ENCODE data around the gene THSD7A.

THSD7A gene

DNA sequence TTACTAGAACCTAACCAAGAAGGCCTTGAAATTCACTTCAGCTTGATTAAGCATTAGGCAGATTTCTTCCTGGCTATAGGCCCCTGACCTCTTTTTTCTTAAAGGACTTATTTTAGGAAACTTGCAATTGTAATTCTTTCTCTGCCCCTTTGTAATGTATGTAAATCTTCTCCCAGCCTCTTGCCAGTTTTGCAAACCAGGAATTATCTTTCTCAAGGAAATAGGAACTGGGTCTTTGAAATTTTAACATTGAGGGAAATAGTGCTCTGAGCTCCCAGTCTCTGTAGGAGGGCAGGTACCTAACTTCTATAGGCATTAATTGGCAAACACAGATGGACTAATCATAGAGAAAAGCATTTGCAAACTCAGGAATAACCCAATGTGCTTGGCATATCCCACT lies 342.7 kb downstream of the THSD7A start:
- no peak for DNase-seq

DNA sequence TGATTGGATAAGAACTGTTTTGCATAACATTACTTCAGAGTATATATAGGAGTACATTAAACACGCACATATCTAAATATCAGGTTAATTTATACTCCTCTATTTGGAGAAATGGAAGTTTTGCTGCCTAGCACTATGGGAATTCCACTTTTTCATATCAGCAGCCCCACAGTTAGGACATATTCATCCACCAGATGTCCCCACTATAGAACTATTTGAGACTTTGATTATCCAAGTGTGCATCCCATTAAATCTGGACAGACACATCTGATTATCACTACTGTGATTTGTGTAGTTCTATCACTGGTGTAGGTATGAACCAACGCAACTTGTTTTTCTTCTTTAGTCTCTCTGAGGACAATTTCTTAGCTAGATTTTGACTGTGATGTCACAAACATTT lies 345.7 kb downstream of the THSD7A start:
- DNase-seq = no peak

DNA sequence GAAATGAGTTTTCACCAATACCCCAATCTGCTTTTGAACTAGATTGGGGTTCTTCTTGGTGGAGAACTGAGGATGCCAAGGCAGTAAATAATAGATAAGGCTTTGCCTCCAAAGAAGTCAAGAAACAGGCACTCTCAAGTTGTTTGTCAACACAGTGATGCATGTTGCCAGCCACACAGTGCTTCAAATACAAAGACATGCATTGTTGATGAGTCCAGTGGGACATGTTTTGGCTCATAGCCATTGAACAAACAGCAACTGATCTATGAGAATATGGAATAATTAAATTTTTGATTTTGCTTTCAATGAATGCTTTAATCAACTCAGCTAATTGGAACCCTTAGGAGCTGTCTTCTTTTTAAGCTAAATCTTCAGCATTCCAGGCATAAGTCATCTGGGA lies 346.4 kb downstream of the THSD7A start:
- DNase-seq = no peak

DNA sequence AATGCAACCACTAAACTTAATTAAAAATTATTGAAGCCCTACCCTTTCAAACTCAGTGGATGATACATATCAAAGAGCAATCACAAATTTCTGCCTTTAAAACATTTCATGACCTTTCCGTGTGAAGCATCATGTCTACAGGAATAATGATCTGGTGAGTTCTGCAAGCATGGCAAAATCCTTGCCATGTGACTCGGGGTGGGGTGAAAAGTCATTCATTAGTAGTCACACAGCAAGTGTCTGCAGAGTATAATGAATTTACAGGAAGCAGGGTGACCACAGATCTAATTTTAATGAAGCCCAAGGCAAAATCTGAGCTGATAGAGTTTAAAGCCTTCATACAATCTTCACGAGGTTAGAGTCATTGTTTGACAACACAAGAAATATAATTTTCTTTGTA lies 351.9 kb downstream of the THSD7A start:
- DNase-seq = no peak

DNA sequence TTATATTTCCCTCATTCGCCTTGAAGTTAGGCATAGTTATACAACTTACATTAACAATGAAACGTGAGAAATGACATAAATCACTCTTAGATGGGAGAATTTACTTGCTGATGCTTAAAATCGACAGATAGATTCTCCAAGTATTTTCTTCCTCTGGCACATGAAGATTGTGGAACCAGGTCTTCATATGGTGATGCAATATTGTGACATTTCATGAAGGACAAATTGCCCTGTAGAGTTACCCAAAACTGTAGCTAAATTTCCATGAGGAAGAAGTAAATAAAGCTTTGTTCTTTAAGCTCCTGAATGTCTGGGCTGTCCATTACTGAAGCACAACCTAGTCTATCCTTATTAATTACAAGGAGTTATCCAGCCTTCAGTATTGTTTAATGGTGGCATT lies 353.1 kb downstream of the THSD7A start:
- DNase-seq = no peak

DNA sequence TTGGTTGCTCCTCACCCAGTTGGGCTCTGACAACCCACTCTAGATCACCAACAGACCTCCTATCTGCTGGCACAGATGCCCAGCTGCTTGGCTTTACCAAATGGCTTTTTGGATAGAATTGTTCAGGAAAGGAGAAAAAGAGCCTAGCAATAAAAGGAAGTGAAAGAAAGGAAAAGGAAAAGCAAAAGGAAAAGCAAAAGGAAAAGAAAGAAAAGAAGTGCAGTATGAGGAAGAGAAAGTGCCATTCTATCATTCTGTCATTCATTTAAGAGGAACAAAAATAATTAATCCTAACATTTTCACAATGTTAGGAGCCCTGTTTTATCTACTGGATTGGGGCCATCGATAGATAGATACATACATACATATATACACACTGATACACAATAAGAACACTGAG lies 353.6 kb downstream of the THSD7A start:
- DNase-seq = no peak

DNA sequence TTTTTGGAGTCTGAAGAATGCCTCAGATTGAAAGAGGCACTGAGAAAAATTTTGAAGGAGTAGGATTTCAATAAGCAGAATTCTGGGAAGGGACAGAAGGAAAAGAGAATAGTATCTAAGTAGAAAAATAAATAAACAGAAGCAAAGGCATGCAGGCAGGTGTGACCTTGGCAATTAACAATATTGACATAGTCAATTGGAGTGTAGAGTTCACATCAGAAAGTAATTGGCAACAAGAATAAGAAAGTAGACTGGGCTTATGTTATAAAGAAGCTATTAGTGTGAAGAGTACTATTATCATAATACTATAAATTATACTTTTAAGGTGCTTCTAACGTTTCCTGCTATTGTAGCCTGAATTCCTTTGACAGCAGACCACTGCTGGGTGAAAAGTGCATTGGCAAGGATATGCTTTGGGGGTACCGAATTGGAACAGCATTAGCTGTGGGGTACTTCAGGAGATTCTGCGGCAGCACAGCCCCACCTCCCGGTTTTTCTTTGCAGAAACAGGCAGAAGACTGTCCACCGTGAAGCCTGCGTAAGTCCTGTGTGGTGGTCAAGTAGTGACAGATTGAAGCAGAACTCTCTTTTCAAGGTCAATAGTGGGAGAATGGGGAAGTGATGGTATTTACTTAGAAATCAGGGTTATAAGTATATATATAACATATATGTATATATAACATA lies 357.0 kb downstream of the THSD7A start:
- no peak for DNase-seq

DNA sequence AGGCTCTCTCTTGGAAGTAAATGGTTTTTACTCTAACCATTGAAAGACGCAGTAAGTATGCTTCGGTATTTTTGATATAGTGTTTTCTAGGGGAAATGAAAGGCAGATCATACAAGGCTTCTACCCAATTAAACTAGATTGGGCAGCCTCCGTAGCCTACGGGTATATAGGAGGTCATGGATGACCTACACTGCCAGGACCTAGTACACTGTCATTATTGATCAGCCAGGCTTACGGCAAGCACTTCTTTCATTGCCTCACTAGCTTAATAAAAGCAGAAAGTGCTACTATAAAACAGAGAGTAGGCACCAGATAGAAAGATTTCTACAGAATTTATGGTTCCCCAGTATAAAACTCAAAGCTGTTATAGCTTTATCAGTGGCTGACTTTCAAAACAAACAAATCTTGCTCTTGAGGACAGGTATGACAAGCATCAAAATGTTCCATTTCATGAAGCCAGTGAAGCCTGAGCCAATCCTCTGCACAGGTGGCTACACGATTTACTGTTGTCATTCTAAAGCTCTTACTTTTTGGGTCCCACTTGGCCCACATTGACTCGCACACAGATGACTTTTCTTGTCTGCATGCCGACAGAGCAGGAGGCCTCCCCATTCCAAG lies 358.1 kb downstream of the THSD7A start:
- DNase-seq = no peak

DNA sequence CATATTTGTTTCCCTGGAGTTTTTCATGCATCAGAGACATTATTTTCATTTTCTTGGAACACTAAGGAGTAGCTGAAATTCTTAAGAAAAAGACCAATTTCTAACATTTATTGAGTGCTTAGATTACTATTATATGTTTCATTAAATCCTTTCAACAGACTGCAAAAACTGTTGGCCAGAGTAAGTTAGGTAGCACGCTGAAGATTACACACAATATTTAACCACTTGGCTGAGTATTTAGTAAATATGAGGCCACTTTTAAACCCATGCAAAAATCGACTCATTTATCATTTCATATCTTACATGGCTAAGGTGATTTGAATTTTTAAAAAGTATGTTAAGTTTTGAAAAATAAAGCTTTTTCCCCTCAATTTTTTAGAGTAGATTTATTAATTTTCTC lies 358.8 kb downstream of the THSD7A start:
- DNase-seq = no peak

DNA sequence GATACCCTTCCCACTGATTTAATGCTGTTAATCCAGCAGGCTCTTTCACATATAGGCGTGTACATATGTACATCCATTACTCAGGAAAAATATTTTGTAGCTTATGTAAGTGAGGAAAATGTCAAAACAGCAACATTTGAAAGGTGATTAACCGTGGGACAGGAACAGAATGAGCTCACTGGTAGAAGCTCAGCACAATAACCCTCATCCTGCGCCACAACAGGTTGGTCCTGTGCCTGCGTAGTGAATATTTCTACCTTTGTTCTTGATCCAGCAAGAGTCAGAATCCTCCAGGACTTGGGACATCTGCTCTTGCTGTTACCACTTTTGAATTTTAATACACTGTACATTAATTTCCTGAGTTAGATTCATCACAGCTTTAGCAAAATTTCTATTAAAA lies 359.4 kb downstream of the THSD7A start:
- DNase-seq = no peak

DNA sequence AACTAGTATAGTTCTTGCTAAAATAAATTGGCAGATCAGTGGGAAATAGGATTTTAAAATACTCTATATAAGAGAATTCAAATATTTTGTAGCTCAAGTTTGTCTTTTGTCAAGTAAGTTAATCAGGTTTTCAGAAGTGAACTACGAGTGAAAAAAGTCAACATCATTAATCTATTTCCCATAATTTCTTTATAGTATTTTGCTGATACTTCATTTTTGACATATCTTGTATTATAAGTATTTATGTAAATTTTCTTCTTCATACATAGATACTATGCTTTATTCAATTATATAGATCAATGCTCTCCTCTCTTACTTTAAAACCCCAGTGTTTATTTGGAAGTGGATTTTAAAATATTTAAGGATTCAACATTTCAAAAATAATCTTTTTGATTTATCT lies 360.7 kb downstream of the THSD7A start:
- no peak for DNase-seq

DNA sequence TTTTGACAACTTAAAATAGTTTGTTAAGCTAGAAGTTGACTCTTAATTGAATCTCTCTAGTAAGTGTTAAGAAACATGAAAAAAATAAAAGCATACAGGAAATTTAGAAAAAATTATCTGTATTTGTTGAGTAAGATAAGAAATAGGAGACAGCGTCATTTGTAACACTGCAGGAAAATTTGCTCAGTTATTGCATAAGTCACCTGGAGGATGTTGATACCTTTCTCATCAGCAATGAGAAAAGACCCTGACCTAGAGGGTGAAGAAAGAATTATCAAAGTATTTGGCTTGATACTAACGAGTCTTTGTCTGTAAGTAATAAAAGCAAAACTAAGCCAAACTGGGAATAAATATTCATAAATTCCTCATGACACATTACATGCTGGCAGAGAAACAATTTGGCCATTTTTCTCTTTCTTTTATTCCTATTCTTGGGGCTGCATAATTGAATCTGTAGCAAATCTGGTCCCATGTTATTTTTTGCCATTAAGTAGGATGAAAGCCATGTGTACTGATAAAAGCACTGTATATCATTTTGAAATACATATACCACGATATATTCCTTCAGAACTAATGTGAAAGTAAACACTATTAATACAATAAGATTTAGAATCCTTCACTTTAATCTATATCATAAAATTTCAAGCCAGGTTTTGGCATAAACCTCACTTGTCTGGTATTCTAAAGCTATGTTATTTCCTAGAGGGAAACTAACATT lies 362.8 kb downstream of the THSD7A start:
- DNase-seq = no peak

DNA sequence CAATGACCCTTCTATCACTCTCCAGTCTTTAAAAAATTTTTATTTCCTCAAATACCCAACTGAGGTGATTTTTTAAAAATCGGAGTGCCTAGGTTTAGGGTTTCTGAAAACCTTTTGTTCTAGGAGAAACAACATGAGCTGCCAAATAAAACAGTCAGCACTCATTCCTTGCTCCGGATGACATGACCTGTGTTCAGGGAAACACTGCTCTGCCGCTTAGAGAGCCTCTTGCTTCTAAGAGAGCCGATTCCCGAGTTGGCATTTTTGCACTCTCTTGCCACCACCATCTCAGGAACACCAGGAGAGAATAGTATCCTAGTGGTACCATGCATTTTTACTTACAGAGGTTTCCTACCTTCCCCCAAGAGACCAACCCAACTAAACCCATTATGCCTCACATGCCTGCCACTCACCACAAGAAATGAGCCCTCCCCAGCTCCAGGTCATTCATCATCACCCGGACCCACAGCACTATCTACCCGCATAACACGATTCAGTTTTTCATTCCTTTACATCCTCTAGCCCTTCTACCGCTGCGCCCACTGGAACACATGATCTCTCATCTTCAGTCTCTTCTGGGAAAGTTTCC lies 365.4 kb downstream of the THSD7A start:
- no peak for DNase-seq

DNA sequence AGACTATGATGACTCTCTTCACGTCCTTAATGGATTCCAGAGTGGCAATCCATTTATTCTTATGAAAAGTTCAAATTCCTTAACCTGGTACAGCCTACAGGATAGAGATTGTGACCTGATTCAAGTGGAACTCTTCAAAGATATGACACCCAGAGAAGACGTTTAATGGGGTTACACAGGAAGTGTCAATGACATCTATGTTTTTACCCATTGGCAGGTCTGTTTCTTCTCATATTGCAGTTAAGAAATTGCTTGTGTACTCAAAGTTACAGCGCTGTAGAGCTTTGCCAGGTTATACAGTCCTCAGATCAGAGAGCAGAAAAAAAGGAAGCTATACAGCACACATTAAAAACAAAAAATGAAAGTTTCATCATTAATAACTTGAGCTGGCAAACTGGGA lies 367.4 kb downstream of the THSD7A start:
- DNase-seq = no peak

DNA sequence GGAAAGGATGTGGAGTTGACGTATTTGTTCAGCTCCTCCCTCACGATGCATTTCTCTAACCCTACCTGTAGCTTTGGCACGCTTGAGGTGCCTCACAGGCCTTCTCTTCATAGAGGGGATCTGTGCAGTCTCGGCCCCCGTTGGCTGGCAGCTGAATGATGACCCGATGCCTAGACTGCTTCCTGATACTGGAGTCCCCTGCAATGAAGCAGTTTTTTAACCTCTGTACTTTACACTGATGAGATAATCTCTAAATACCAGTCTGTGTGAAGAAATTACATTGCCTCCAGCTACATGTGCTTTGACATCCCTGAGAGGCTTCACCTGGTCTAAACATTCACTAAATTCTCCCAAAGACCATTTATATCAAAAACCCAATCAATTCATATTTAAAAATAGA lies 370.1 kb downstream of the THSD7A start:
- DNase-seq = no peak

DNA sequence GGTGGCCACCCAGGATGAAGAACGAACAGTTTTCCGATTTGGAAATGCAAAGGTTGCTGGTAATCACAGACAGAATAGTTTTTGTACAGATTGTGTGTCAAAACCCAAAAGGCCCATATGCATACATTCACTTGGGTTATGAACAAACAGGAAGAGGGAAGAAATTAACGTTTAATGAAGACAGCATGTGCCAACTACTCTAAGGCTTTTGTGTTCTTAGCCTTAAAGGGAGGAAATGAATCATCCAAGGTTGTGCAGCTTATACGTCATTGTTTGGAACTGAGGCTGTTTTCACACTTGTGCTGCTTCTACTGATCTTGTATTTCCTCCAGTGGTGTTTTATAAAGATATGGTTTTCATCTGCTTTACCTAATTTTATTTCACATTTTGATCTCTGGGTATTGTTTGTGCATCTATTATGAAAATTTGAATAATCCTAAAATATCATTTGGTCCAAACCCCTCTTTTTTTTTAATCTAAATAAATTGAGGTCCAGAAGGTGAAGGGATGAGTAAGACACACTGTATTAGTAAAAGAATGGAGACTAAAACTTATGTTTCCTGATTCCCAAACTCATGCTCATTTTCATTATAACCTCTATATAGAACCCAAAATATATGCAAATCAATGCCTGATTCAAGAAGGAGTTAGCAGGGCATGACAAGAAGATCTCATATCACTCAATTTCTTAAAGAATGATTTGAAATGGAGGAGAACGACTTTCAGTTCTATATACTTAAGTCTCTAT lies 373.1 kb downstream of the THSD7A start:
- DNase-seq = no peak

DNA sequence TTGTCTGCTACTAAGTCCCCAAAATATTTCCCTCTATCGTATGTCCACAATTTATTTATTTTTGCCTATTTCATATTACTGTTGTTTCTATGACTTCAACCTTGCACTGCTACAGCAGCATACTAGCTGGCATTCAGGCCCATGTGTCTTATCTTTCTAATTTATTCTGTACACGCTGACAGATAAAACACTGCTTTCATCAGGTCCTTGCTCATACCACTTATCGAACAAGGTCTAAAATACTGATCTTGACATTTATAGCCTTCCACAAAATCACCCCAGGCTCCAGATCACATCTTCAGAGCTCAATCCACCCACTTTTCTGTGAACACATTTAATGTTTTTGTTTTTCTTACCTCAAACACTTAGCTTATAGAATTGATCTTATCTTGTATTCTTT lies 374.6 kb downstream of the THSD7A start:
- DNase-seq = no peak

DNA sequence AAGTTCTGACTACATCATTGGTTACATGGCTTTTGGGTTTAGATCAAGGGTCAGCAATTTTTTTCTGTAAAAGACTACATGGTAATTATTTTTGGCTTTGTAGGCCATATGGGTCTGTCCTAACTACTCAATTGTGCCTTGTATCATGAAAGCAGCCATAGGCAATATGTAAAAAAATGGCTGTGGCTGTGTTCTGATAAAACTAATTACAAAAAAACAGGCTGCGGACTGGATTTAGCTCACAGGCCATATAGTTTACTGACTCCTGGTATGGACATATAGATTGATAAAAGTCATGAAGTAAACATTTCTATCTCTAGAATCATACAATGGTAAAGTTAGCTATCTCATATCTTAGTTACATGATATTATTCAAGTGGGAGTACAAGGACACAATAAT lies 375.4 kb downstream of the THSD7A start:
- no peak for DNase-seq

DNA sequence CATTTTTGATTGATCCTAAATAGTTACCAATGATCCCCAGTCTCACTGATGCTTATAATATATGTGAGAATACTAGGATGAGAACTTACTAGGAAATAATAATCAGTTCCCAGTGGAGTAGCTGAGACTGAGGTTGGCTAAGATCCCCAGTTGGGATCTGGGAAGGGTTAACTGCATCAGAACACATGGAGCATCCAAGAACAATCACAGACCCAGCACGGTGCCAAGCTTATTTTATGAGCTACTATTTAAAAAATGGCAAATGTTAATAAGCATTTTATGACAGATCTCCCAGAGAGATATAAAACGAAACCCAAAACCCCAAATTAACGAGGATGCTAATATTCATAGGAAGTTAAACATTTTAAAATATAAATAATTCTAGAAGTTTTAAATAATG lies 379.5 kb downstream of the THSD7A start:
- DNase-seq = no peak

DNA sequence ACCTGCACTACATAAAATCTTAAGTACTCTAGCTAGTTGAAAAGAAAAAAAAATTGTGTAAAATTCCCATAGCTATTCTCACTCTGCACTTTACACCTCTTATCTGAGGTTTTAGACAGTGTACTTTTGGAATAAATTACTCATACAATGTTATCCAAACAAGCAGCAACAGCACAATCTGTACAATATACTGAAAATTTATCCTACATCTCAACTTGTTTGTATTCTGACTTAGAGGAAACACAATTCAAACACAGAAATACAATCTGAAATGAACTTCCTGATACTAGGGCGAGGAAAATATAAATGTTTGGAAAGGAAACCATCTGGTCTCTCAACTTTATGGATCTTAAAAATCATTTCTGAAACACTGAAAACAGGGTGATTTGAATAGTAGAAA lies 381.7 kb downstream of the THSD7A start:
- DNase-seq = no peak

DNA sequence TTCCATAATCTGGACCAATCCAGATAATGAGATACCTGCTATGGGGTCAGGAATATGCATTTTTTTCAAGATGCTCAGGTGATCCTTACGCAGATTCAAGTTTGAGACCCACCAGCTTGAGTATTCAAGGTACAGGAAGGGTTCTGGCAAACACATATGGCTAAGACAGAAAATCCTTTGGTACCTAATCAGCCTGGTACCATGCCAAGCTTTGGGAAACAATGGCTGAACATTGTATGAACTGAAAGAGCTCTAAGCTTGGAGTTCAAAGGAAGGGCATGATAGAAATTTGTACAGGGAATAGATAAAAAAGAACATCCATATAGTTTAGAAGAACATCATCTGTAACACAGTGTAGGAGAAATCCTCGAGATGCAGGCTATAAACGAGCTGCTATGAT lies 382.7 kb downstream of the THSD7A start:
- DNase-seq = no peak

DNA sequence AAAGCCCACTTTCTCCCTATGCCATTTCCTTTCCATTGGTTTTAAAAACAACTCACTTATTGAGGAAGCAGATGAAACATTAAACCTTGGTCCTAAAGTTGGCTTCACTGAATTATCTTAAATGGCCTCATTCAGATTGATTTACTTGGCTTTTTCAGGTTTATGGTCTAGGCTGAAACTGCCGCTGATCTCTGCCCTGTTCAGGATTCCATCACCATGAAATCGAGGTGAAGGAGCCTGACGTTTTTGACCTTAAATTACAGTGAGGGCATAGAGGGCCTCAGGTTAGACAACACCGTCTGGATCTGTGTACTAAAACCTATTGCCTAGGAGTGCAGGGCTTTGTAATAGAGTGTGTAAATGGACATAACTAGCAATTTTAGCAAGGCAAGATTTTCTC lies 383.7 kb downstream of the THSD7A start:
- no peak for DNase-seq

DNA sequence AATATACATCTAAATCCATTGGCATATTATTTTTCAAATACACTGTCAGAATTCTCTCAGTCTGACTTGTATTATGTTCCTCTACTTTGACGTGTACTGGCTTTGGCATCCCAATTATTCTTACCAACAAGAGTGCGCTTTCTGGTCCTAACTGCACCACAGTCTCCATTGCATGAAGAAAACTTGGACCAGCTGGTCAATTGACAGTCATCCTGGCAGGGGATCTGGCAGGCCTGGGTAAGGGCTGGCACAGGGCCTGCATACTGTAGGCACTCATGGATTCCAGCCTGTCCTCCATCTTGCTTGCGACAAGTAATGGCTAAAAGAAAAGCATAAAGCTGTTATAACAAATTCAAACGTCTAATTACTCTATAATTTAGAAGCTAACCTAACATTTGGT lies 384.9 kb downstream of the THSD7A start:
- no peak for DNase-seq

Data from KG1 (cell line).